ENCODE results near the gene EMID1.
"Not testable (repeated sequence)": the region's sequence is repeated elsewhere in the genome, so short reads cannot be mapped to it uniquely, and the experiment has no call there.

EMID1 gene

GRCh38 chr22:29231971-29232959 is 26.6 kb downstream of the EMID1 start:
- no peak for DNase-seq

GRCh38 chr22:29233277-29233877 is 27.7 kb downstream of the EMID1 start:
- no peak for DNase-seq

GRCh38 chr22:29240481-29240880 is 34.8 kb downstream of the EMID1 start:
- not testable (repeated sequence) for DNase-seq

GRCh38 chr22:29243874-29244446 is 38.3 kb downstream of the EMID1 start:
- DNase-seq, result no peak

GRCh38 chr22:29244785-29245625 is 39.3 kb downstream of the EMID1 start:
- DNase-seq, result no peak

- DNase-seq, result peak; percentile 51
These were observed 40.1 kb downstream of the EMID1 start for GRCh38 chr22:29245626-29246385.

- not testable (repeated sequence) for DNase-seq
These were observed 42.2 kb downstream of the EMID1 start for GRCh38 chr22:29247891-29248290.

GRCh38 chr22:29251265-29251664 is 45.6 kb downstream of the EMID1 start:
- no peak for DNase-seq

- no peak for DNase-seq
These were observed 46.5 kb downstream of the EMID1 start for GRCh38 chr22:29251981-29252911.

GRCh38 chr22:29253561-29254285 is 48.0 kb downstream of the EMID1 start:
- no peak for DNase-seq

GRCh38 chr22:29254286-29254660 is 48.6 kb downstream of the EMID1 start:
- no peak for DNase-seq

GRCh38 chr22:29255064-29255621 is 49.4 kb downstream of the EMID1 start:
- DNase-seq, result no peak

- DNase-seq, result no peak
These were observed 51.1 kb downstream of the EMID1 start for GRCh38 chr22:29256606-29257325.

GRCh38 chr22:29257751-29258181 is 52.1 kb downstream of the EMID1 start:
- DNase-seq, result no peak

GRCh38 chr22:29258407-29259252 is 52.9 kb downstream of the EMID1 start:
- no peak for DNase-seq

GRCh38 chr22:29259253-29259899 is 53.7 kb downstream of the EMID1 start:
- no peak for DNase-seq

GRCh38 chr22:29260031-29260560 is 54.4 kb downstream of the EMID1 start:
- DNase-seq, result no peak
